ENCODE measurements around the gene ZRANB1.

Gene ZRANB1

GRCh38 chr10:124967255-124967654, 25.3 kb downstream of the ZRANB1 start:
- no peak for DNase-seq (ENCODE audit: low spot score)
- Histone ChIP-seq H3K4me3 (ENCODE audit: severe bottlenecking) (no peak overlapping the region), H3K9me3 (ENCODE audit: severe bottlenecking) (no peaks in the 10 kb centered on the region), H3K36me3 (ENCODE audit: low read depth) (peaks cover 54% of the 10 kb centered on the region), H3K27ac (ENCODE audit: poor library complexity, severe bottlenecking) (no peak overlapping the region), H3K27me3 (ENCODE audit: insufficient read depth, poor library complexity, severe bottlenecking) (no peaks in the 10 kb centered on the region), H3K4me1 (ENCODE audit: insufficient read depth, poor library complexity, severe bottlenecking) (no peaks in the 10 kb centered on the region)
- ATAC-seq (ENCODE audit: low read depth): no peak
- TF ChIP-seq CTCF (IDR thresholded peaks at IDR 0.05; ENCODE audit: poor library complexity, severe bottlenecking): no peak

- ATAC-seq (ENCODE audit: low read depth) (no peak), DNase-seq (ENCODE audit: low spot score) (no peak)
- no peak overlapping the region for H3K4me3 ChIP-seq (ENCODE audit: severe bottlenecking)
- no peaks in the 10 kb centered on the region for H3K9me3 ChIP-seq (ENCODE audit: severe bottlenecking)
- no peaks in the 10 kb centered on the region for H3K4me1 ChIP-seq (ENCODE audit: insufficient read depth, poor library complexity, severe bottlenecking)
- H3K27me3 ChIP-seq (ENCODE audit: insufficient read depth, poor library complexity, severe bottlenecking): no peaks in the 10 kb centered on the region
- H3K27ac ChIP-seq (ENCODE audit: poor library complexity, severe bottlenecking): no peak overlapping the region
- H3K36me3 ChIP-seq (ENCODE audit: low read depth): peaks cover 70% of the 10 kb centered on the region
- no peak for TF ChIP-seq CTCF (IDR thresholded peaks at IDR 0.05; ENCODE audit: poor library complexity, severe bottlenecking)
These were observed 29.4 kb downstream of the ZRANB1 start for GRCh38 chr10:124971276-124971675.

GRCh38 chr10:124972637-124973036, 30.7 kb downstream of the ZRANB1 start:
- Histone ChIP-seq H3K9me3 (ENCODE audit: severe bottlenecking) (no peaks in the 10 kb centered on the region), H3K27ac (ENCODE audit: poor library complexity, severe bottlenecking) (no peak overlapping the region), H3K4me3 (ENCODE audit: severe bottlenecking) (no peak overlapping the region), H3K4me1 (ENCODE audit: insufficient read depth, poor library complexity, severe bottlenecking) (no peaks in the 10 kb centered on the region), H3K36me3 (ENCODE audit: low read depth) (peaks cover 59% of the 10 kb centered on the region), H3K27me3 (ENCODE audit: insufficient read depth, poor library complexity, severe bottlenecking) (no peaks in the 10 kb centered on the region)
- ATAC-seq (ENCODE audit: low read depth) (no peak), DNase-seq (ENCODE audit: low spot score) (no peak)
- no peak for TF ChIP-seq CTCF (IDR thresholded peaks at IDR 0.05; ENCODE audit: poor library complexity, severe bottlenecking)

- Histone ChIP-seq H3K27ac (ENCODE audit: poor library complexity, severe bottlenecking) (no peak overlapping the region), H3K27me3 (ENCODE audit: insufficient read depth, poor library complexity, severe bottlenecking) (no peaks in the 10 kb centered on the region), H3K36me3 (ENCODE audit: low read depth) (peaks cover 44% of the 10 kb centered on the region), H3K4me1 (ENCODE audit: insufficient read depth, poor library complexity, severe bottlenecking) (no peaks in the 10 kb centered on the region), H3K9me3 (ENCODE audit: severe bottlenecking) (no peaks in the 10 kb centered on the region), H3K4me3 (ENCODE audit: severe bottlenecking) (no peak overlapping the region)
- no peak for TF ChIP-seq CTCF (IDR thresholded peaks at IDR 0.05; ENCODE audit: poor library complexity, severe bottlenecking)
- ATAC-seq (ENCODE audit: low read depth): no peak
- DNase-seq (ENCODE audit: low spot score): no peak
These were observed 32.2 kb downstream of the ZRANB1 start for GRCh38 chr10:124974131-124974530.

- Histone ChIP-seq H3K4me3 (ENCODE audit: severe bottlenecking) (no peak overlapping the region), H3K9me3 (ENCODE audit: severe bottlenecking) (no peaks in the 10 kb centered on the region), H3K27ac (ENCODE audit: poor library complexity, severe bottlenecking) (no peak overlapping the region), H3K27me3 (ENCODE audit: insufficient read depth, poor library complexity, severe bottlenecking) (no peaks in the 10 kb centered on the region), H3K4me1 (ENCODE audit: insufficient read depth, poor library complexity, severe bottlenecking) (no peaks in the 10 kb centered on the region), H3K36me3 (ENCODE audit: low read depth) (peaks cover 41% of the 10 kb centered on the region)
- DNase-seq (ENCODE audit: low spot score): no peak
- no peak for ATAC-seq (ENCODE audit: low read depth)
- no peak for TF ChIP-seq CTCF (IDR thresholded peaks at IDR 0.05; ENCODE audit: poor library complexity, severe bottlenecking)
These were observed 34.1 kb downstream of the ZRANB1 start for GRCh38 chr10:124975977-124976514.
